ELF-1 (cell line): ENCODE measurements around the gene MRM2.
A peak's percentile ranks its signal among the peaks of the same experiment; 100 is the strongest.

Experiments
- DNase-seq: peaks from one replicate; pipeline ENCODE4 v3.0.0-alpha.2; 2016; ENCODE audit warnings: low read depth, low spot score

The MRM2 gene

DNA sequence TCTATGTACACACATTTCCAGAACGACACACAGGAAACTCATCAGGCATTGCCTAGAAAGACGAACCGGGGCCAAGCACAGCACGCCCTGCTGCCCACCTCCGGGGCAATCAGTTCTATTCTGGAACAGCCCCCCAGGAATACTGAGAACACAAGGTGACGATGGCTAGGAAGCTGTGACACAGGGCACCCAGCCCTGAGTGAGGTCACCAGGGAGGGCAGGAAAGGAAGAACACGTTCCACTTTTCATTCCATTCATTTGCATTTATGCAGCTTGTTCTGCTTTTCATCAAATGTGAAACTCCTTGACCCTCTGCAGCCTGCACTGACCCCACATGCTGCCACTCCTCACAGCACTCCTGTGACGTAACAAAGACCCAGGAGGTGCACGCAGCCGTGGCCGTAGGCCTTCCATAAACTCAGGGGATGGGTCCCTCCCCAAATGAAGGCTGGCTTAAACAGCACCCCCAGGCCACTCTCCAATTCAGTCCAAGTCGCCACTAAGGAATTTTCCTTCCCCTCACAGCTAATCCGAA is 38.2 kb downstream of the MRM2 start:
- peak; percentile 30 for DNase-seq

DNA sequence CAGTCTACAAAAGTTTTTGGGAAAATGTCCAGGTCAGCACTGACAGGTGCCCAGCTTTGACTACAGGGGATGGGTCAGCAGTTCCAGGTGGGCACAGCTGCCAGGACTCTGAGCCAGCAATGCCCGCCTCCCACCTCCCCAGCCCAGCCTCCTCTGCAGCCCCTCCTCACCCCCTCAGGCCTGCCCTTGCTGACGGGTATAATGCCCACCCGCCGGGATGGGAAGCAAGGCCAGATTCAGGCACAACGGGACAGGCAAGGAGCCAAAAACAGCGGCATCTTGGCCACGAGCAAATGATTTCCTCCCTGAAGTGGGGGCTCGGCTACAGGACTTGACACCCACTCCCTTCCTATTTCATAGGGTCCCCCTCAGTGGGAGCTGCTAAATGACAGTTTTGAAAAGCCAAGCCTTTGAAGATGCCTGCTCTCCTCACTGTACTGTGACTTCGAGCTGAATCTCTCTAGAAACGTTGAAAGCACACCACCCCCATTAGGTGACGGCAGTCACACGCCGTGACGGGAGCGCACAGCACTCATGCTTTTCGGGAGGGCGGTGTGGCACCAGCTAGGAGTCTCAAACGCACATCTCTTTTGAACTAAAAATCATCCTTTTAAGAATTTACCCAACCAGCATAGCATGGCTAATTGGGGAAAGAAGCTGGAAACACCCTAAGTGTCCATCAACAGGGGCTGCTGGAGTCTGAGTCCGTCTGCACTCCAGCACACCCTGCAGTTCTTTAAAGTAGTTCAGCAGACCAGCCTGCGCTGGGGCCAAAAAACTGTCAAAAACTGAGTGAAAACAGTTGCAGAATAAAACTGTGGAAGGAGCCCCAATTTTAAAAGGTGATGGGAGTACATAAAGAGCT is 38.9 kb downstream of the MRM2 start:
- DNase-seq = no peak

DNA sequence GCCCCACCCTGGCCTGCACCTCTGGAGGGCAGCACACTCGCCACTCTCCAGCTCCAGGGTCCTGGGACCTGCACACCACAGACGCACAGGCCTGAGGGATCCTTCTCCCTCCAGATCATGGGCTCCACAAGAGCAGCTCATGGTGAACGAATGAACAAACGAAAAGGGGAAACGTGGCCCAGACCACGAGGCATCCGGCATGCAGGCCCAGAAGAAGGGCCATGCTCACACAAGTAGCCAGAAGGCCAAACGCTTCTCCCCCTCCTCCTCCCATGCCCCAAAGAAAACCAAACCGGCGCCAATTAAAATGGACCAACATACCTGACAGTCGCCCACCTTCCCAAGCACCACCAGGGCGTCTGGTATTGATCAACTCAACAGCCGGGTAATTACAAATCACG is 39.6 kb downstream of the MRM2 start:
- peak; percentile 44 for DNase-seq

DNA sequence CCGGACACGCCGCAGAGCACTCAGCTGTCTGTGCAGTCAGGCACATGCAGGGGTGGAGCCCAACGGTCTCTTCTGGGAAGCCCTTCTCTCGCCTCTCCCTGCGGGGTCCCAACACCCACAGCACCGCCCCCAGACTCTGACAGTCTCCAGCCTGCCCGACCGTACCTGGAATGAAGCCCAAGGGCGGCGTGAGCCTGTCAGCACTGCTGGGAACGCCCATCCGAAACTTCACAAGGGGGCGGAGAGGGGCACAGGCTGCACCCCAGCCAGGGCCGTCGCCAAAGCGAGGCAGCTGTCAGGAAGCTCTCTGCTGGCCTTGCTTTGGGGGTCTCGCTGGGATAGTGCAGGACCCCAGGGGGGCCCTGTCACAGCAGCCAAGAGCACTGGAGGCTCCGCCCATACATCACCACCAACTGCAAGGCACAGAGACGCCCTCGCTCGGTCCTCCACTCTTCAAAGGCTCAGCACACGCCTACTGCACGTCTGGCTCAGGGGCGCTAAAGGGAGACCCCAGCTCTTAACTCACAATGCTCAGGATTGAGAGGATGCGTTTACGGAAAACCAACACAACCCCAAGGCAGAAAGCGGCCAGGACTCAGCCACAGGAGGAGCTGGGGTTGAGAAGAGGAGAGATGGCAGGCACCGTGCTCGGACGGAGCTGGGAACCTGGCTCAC is 40.2 kb downstream of the MRM2 start:
- DNase-seq = no peak

DNA sequence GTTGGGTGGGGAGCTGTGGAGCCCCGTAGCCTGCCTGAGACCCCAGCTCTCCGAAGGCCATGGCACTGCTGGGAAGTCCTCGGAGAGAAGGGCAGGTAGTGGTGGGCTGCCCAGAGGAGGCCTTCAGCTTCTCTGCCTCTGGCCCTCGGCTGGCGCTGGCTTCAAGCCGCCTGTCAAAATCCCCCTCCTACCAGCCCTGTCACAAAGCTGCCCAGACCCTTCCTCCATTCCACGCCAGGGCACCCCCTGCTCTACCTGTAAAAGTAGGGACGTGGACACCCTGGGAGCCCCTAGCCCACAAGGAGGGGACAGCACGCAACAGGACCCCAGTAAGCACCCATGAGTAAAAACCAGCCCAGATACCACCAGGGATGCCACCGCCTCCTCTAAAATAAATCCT is 40.9 kb downstream of the MRM2 start:
- DNase-seq = no peak

DNA sequence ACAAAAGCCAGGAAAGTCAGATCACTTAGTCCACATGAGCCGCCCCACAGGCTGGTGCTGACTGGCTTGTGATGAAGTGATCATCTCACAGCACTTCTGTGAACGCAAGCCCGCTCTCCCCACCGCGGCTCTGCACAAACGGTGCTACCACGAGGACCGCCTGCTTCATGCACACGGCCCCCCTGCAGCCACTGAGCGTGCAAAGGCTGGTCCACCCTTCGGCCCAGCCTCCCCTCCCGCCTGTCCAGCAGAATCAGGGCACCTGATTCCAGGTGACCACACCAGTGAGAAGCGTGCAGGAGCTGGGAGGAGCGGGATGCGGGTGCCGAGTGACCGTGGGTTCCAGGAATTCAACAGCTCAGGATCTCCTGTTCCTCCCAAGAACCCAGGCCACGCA is 41.4 kb downstream of the MRM2 start:
- no peak for DNase-seq

DNA sequence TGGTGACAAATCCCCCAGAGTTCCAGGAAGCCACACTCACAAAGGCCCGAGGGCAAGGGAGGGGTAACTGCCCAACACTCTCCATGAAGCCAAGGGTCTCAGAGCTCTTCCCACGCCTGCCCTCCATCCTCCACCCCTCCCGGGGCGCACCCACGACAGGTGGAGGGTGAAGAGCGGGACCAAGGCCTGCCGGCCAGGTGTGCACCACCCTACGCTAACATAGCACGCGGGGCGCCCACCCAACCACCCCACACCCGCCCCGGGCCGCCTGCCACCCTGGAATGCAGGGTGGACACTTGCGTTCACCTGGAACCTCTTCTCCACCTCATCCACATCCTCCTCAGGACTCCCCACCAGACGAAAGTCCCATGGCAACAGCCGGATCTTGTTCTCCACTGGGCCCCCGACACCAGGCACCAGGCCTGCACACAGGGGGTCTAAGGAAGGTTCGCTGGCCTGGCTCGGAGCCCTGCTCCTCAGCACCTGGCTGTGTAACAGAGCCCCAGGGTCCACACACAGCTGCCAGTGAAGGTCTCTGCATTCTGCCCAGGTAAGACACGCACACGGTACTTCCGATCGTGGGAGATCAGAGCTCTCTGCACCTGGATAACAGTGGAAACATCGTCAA is 41.9 kb downstream of the MRM2 start:
- no peak for DNase-seq

DNA sequence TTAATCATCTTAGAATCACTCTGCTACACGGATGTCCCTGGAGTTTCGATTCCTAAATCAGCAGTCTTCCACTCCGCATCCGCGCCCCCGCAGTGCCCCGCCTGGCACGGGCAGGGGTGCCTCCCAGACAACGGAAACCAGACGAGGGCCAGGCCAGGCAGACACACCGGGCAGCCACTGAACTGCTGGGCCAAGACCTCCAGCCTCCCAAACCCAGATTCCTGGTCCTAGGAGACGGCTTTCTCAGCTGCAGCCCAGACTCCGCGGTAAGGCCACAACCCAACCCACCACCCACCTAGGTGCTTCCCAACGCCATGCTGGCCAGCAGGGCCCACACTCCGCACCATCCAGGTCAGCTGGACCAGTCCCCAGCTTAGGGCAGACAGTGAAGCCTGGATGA is 42.5 kb downstream of the MRM2 start:
- DNase-seq = no peak

DNA sequence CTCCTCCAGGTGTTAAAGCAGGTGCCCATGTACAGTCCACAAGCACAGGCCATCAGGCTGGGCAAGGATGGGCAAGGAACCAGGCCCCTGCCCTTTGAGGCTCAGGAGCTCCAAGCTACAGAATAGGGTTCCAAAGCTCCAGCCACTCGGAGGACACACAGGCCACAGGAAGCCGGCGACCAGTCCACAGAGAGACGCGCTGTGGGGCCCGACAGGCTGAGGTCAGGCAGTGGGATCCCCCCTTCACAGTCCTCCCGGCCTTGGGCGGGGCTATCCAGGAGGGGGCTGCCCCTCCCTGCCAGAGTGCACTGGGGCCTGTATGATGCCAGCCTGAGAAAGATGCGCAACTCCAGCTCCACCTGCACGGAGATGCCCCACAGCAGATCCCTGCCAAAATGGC is 43.2 kb downstream of the MRM2 start:
- DNase-seq = no peak

DNA sequence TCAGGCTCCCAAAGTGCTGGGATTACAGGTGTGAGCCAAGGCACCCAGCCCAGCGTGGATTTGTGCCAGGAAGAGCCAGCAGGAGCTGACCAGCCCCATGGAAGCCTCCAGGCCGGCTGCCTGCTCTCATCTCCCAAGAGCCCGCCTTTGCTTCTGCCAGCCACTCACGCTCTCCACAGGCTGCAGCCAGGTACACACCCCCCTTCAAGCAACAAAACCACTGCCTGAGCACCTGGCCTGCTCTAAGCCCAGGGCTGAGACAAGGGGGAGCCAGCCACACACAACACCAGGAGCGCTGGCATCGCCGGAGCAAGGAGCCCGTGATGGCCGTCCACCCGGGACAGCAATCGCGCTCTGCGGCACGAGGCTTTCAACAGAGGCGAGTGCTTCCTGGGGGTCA is 43.8 kb downstream of the MRM2 start:
- DNase-seq = no peak

DNA sequence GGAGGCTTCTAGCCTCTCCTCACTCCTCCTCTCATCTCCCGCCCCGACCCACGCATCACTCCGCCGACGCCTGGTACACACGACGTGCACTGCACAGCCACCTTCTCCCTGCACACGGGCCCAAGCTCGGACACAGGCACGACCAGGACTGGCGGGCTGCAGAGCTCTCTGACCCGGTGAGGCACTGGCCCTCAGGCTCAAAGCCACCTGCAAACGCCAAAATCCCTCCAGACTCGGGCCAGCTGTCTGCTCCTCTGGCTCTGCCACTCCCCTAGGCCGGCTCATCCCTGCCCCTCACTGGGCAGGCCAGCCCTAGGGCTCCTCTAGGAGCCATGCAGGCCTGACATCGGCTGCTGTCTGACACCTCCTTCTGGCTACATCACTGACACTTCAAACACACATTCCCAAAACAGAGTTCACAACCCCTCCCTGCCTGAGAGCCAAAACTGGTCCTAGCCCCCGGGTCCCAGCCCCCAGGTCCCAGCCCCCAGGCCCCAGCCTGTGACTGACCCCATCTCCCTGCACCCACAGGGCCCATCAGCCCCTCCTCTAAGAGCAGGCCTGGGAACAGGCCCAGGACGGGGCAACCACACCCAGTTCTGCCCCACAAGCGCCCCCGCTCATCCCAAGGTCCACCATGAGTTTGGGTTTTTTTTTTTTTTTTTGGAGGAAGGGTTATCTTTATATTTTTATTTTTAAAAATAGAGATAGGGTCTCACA is 44.4 kb downstream of the MRM2 start:
- DNase-seq = no peak

DNA sequence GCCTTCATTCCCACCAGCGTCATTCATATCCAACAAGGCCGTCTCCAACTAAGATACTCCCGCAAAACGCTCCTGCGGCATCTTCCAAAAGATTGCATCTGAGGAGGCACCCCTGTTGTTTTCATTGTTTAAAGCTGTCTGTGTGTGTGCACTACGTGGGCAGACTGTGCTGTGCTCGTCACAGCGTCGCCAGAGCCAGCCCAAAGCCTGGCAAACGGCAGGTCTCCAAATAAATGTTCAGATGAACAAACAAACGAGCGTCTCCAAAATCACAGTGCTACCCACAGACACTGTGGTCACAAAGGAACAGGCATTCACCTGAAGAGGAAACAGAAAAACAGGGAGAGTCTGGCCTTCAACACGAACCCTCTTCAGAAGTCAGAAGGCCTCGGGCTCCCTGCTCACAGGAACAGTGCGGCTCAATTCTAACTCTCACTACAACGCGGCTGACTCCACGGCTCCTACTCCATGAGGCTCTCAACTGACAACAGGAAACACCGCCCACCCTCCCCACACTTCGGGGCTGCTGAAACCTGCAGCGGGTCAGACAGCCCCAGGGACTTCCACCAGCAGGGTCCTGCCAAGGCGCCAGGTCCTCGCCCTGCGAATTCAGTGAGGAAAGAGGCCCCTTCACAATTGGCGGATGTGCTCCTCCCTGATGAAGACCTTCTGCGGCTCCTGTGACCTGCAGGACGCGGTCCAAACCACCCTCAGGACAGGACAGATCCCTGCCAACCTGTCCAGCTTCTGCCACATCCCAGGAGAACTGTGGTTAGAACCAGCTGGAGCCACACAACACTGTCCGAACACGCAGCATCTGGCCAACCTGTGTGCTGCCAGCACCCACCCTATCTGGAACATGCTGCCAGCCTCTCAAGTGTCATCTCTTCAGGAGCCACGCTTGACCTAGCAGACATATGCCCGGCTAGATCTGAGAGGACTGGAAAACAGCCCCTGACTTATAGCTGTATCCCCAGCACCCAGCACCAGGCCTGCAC is 45.3 kb downstream of the MRM2 start:
- DNase-seq = no peak

DNA sequence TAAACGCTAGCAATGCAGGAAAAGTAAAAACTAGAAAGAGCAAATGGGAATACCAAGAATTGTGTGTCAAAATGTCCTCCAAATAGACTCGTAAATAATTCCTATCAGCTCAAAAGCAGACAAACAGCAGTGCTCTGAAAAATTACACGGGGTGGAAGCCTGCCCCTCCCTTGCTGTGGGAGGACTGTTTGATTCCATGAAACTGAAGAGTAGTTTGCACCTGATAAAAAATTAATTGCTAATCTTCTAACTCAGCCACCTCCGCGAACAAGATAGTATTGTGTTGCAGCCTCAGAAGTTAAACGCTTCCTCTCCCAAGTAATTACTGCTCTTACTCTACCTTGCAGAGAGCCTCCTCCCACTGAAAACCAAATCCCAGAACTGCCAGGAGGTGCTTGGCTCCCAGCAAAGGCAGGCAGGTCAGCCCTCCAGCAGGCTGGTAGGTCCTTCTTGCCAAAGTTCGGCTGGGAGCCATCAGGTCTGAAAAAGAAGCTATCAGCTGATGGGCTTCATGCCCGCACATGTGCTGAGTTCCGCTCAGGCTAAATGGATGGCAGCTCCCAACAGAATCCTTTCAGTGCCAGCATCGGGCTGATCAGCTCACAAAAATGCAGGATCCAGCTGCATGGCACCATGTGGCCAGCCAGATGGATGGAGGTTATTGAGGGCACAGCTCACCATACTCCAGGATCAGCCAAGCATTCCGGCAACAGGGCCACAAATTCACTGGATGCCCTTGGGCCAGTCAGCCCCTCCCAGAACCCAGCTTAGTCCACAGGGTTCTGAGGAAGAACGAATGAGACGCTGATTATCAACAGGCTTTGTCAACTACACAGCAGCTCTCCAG is 46.4 kb downstream of the MRM2 start:
- no peak for DNase-seq

DNA sequence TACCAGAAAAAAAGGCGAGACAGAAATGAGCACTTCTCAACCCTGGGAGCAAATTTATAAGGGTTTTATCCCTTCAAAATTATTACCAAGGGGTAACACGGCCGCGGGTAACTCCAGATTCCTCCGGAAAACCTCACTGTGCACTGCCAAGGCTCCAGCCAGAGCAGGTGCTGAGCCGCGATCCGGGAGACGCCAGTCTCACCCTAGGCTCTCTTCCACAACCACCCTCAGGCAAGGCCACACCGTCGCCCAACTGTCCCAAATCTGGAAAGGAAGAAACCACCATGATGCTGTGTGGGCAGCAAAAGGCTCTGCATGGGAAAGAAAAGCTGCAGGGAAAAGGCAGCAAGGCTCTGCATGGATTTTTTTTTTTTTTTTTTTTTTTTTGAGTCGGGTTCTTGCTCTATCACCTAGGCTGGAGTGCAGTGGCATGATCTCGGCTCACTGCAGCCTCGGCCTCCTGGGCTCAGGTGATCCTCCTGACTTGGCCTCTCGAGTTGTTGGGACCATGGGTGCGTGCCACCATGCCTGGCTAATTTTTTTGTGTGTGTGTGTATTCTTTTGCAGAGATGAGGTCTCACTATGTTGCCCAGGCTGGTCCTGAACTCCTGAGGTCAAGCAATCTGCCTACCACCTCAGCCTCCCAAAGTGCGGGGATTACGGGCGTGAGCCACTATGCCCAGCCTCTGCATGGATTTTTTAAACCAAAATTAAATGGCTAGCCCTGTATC is 48.3 kb downstream of the MRM2 start:
- no peak for DNase-seq

DNA sequence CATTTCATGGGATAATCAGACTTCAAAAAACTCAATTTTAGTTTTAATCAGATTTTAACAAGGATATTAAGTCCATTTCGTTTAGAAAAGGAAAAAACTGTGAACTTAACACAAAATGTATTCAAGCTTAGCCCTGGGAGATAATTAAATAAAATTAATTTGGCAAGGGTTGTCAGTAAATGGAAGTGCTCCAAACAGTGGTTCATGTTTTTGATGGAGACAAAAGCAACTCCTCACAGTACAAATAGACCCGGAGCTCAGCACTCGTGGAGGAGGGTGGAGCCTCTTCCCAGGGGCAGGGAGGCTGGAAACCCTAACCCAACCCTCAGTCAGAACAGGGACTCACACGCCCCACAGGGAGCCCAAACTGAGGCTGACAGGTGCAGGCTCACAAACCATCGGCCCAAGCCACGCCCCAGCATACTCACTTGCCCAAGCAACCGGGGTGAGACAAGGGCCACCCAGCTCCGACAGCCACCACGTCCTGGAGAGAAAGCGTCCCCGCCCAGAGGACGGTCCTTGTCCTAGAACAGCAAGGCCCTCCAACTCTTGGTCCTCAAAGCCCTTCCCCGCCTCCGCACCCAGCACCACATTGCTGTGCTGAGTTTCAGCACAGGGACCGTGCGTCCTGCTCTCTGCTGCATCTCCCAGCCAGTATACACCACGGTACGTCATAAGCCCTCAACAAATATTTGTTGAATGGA is 49.0 kb downstream of the MRM2 start:
- no peak for DNase-seq

DNA sequence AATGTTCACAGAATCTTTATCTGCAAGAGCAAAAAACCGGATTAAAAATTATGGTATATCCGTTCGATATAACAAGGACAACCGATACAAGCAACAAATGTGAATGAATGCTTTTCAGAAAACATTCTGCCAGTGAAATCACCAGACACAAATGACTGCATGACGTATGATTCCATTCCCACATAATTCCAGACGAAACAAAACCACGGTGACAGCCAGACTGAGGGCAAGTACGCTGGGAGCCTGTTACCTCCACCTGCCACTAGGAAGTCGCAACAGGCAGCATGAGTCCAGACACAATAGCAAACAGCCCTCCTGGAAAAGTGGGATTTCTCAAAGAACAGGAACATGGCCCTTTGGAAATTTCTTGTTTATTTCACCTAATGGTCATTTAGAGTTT is 51.0 kb downstream of the MRM2 start:
- no peak for DNase-seq

DNA sequence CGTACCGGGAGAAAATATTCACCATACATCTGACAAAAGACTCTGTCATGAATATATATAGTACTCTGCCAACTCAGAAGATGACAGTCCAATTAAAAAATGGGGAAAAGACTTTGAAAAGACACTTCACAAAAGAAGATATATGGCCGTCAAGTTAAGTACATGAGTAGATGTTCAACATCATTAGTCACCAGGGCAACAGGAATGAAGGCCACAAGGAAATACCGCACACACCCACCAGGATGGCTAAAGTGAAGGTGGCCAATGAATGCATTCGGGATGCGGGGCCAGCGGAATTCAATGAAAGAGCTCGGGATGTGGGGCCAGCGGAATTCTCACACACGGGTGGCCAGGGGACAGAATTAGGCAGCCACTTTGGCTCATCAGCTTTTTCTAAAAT is 51.5 kb downstream of the MRM2 start:
- DNase-seq = no peak

DNA sequence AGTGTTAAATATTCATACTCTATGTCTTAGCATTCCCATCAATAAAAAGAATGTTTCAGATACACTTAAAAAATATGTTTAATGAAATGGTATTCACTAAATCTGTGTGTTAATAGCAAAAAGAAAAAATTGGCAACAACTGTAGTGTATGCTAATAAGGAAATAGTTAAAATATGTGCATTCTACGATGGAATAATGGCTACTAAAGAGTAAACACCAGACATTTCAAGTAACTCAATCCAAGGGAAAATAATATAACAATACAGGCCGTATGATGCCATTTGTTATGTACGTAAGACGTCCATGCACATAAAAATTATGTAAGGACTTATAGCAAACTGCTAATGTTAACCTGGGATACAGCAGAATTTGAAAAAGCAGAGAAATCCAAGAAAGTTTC is 55.8 kb downstream of the MRM2 start:
- DNase-seq = no peak
